ENCODE measurements around the gene E2F6. TPM values are rescaled to one million over a fixed set of nuclear protein-coding genes. Genes with fewer than 3 reads are reported as not detected.

The E2F6 gene
- polyA plus RNA-seq, 3 donors = 3.5 to 6.4 (median 3.7) TPM

GRCh38 chr2:11499081-11499743 is 33.3 kb upstream of the E2F6 start:
- Mint-ChIP-seq H3K9me3 (peaks cover 0 to 4% (median 2%) of the 10 kb centered on the region in 7 donors), H3K27ac (no peak overlapping the region), H3K4me1 (peaks cover 6% of the 10 kb centered on the region), H3K4me3 (no peak overlapping the region), H3K36me3 (no peaks in the 10 kb centered on the region), H3K27me3 (ENCODE audit: low read depth in 3 of 3) (peaks cover 10 to 22% (median 12%) of the 10 kb centered on the region in 3 donors)
- Histone ChIP-seq H3K36me3 (replicated peaks in 1 of 2; ENCODE audit: control insufficient read depth in 1 of 2, insufficient read depth in 2 of 2, low read length in 2 of 2) (no peaks in the 10 kb centered on the region), H3K4me3 (replicated peaks in 1 of 3; ENCODE audit: low read depth in 2 of 3, low read length in 3 of 3) (no peak overlapping the region), H3K9ac (ENCODE audit: insufficient read depth, low read length, poor library complexity, severe bottlenecking) (no peak overlapping the region), H3K27ac (ENCODE audit: low read depth in 1 of 2, low read length in 2 of 2) (no peak overlapping the region), H3K27me3 (ENCODE audit: control insufficient read depth in 2 of 2, insufficient read depth in 2 of 2, low read length in 2 of 2) (peaks cover 0 to 15% of the 10 kb centered on the region in 2 donors), H3K9me3 (replicated peaks in 1 of 2; ENCODE audit: control insufficient read depth in 1 of 2, insufficient read depth in 1 of 2, low read length in 2 of 2) (no peaks in the 10 kb centered on the region), H4K20me1 (ENCODE audit: insufficient read depth, low read length) (no peaks in the 10 kb centered on the region), H2AFZ (ENCODE audit: insufficient read depth, low read depth, low read length, poor library complexity, severe bottlenecking) (no peak overlapping the region), H3K79me2 (ENCODE audit: insufficient read depth, low read length) (no peaks in the 10 kb centered on the region), H3K4me1 (ENCODE audit: control insufficient read depth in 1 of 2, insufficient read depth in 2 of 2, low read length in 2 of 2) (no peaks in the 10 kb centered on the region), H3K4me2 (replicated peaks; ENCODE audit: extremely low read depth, low read length, poor library complexity, severe bottlenecking) (no peak overlapping the region)
- 82% methylated on average over 3 of the region's 4 CpGs for WGBS (ENCODE audit: insufficient coverage)
- TF ChIP-seq, protein P1, sequence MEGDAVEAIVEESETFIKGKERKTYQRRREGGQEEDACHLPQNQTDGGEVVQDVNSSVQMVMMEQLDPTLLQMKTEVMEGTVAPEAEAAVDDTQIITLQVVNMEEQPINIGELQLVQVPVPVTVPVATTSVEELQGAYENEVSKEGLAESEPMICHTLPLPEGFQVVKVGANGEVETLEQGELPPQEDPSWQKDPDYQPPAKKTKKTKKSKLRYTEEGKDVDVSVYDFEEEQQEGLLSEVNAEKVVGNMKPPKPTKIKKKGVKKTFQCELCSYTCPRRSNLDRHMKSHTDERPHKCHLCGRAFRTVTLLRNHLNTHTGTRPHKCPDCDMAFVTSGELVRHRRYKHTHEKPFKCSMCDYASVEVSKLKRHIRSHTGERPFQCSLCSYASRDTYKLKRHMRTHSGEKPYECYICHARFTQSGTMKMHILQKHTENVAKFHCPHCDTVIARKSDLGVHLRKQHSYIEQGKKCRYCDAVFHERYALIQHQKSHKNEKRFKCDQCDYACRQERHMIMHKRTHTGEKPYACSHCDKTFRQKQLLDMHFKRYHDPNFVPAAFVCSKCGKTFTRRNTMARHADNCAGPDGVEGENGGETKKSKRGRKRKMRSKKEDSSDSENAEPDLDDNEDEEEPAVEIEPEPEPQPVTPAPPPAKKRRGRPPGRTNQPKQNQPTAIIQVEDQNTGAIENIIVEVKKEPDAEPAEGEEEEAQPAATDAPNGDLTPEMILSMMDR (IDR thresholded peaks at IDR 0.05) = no peak
- intact Hi-C loops (cut with micrococcal nuclease) = no loop called here
- DNase-seq = no peak

GRCh38 chr2:11498543-11499034 is 32.6 kb upstream of the E2F6 start:
- no peak overlapping the region for H2AFZ ChIP-seq (ENCODE audit: insufficient read depth, low read depth, low read length, poor library complexity, severe bottlenecking)
- WGBS (ENCODE audit: insufficient coverage) = 91% methylated on average over 9 of the region's 9 CpGs
- peak overlapping the region in 1 of 7 donors; percentile 8 for H3K27ac Mint-ChIP-seq
- no peak for DNase-seq
- no peaks in the 10 kb centered on the region for H3K79me2 ChIP-seq (ENCODE audit: insufficient read depth, low read length)
- no peak overlapping the region for H3K4me3 ChIP-seq (replicated peaks in 1 of 3; ENCODE audit: low read depth in 2 of 3, low read length in 3 of 3)
- H3K4me2 ChIP-seq (replicated peaks; ENCODE audit: extremely low read depth, low read length, poor library complexity, severe bottlenecking) = no peak overlapping the region
- no peaks in the 10 kb centered on the region for H3K9me3 ChIP-seq (replicated peaks in 1 of 2; ENCODE audit: control insufficient read depth in 1 of 2, insufficient read depth in 1 of 2, low read length in 2 of 2)
- peaks cover 0 to 15% of the 10 kb centered on the region in 2 donors for H3K27me3 ChIP-seq (ENCODE audit: control insufficient read depth in 2 of 2, insufficient read depth in 2 of 2, low read length in 2 of 2)
- H4K20me1 ChIP-seq (ENCODE audit: insufficient read depth, low read length) = no peaks in the 10 kb centered on the region
- H3K9me3 Mint-ChIP-seq = peaks cover 0 to 4% (median 2%) of the 10 kb centered on the region in 7 donors
- no peak overlapping the region for H3K27ac ChIP-seq (ENCODE audit: low read depth in 1 of 2, low read length in 2 of 2)
- no peaks in the 10 kb centered on the region for H3K4me1 ChIP-seq (ENCODE audit: control insufficient read depth in 1 of 2, insufficient read depth in 2 of 2, low read length in 2 of 2)
- no peaks in the 10 kb centered on the region for H3K36me3 ChIP-seq (replicated peaks in 1 of 2; ENCODE audit: control insufficient read depth in 1 of 2, insufficient read depth in 2 of 2, low read length in 2 of 2)
- H3K27me3 Mint-ChIP-seq (ENCODE audit: low read depth in 3 of 3) = peaks cover 12 to 21% (median 12%) of the 10 kb centered on the region in 3 donors
- H3K4me3 Mint-ChIP-seq = no peak overlapping the region
- intact Hi-C loops (cut with micrococcal nuclease) = no loop called here
- no peaks in the 10 kb centered on the region for H3K36me3 Mint-ChIP-seq
- peaks cover 6% of the 10 kb centered on the region for H3K4me1 Mint-ChIP-seq
- TF ChIP-seq, protein P1 (IDR thresholded peaks at IDR 0.05) = no peak
- no peak overlapping the region for H3K9ac ChIP-seq (ENCODE audit: insufficient read depth, low read length, poor library complexity, severe bottlenecking)

All from CD14-positive monocyte (primary cell).